Ishikawa (cell line): ENCODE results near the gene CAMK1D.

Experiments
- CREB1 ChIP-seq: IDR thresholded peaks from 2 replicates; pipeline ENCODE4 v1.6.1; 2012; ENCODE audit warnings: low read depth
- EGR1 ChIP-seq: IDR thresholded peaks from 2 replicates; pipeline ENCODE4 v1.6.1; 2012
- EP300 ChIP-seq: IDR thresholded peaks from 2 replicates; pipeline ENCODE4 v1.6.1; 2012; ENCODE audit warnings: borderline replicate concordance
- FOXM1 ChIP-seq: IDR thresholded peaks from 2 replicates; pipeline ENCODE4 v1.6.1; 2012; ENCODE audit warnings: low read depth, borderline replicate concordance
- MAX ChIP-seq: IDR thresholded peaks from 2 replicates; pipeline ENCODE4 v1.6.1; 2012
- NFIC ChIP-seq: IDR thresholded peaks from 2 replicates; pipeline ENCODE4 v1.6.1; 2012
- RAD21 ChIP-seq: IDR thresholded peaks from 2 replicates; pipeline ENCODE4 v1.6.1; 2012; ENCODE audit warnings: low read depth
- TAF1 ChIP-seq: IDR thresholded peaks from 2 replicates; pipeline ENCODE4 v1.6.1; 2012; ENCODE audit warnings: low read depth, mild to moderate bottlenecking
- TCF12 ChIP-seq: IDR thresholded peaks from 2 replicates; pipeline ENCODE4 v1.6.1; 2012; ENCODE audit warnings: low read depth
- TEAD4 ChIP-seq: IDR thresholded peaks from 2 replicates; pipeline ENCODE4 v1.6.1; 2012
- YY1 ChIP-seq: IDR thresholded peaks from 2 replicates; pipeline ENCODE4 v1.6.1; 2012; ENCODE audit warnings: low read depth
- ZBTB7A ChIP-seq: IDR thresholded peaks from 2 replicates; pipeline ENCODE4 v1.6.1; 2012; ENCODE audit warnings: low read depth
- TF ChIP-seq, protein P1 (sequence below): IDR thresholded peaks from 2 replicates; pipeline ENCODE4 v1.6.1; 2012; ENCODE audit warnings: low read depth, mild to moderate bottlenecking

GRCh38 chr10:12320892-12321291, 28.5 kb upstream of the CAMK1D start:
- no peak for TF ChIP-seq YY1
- no peak for TF ChIP-seq MAX
- TF ChIP-seq, protein P1, sequence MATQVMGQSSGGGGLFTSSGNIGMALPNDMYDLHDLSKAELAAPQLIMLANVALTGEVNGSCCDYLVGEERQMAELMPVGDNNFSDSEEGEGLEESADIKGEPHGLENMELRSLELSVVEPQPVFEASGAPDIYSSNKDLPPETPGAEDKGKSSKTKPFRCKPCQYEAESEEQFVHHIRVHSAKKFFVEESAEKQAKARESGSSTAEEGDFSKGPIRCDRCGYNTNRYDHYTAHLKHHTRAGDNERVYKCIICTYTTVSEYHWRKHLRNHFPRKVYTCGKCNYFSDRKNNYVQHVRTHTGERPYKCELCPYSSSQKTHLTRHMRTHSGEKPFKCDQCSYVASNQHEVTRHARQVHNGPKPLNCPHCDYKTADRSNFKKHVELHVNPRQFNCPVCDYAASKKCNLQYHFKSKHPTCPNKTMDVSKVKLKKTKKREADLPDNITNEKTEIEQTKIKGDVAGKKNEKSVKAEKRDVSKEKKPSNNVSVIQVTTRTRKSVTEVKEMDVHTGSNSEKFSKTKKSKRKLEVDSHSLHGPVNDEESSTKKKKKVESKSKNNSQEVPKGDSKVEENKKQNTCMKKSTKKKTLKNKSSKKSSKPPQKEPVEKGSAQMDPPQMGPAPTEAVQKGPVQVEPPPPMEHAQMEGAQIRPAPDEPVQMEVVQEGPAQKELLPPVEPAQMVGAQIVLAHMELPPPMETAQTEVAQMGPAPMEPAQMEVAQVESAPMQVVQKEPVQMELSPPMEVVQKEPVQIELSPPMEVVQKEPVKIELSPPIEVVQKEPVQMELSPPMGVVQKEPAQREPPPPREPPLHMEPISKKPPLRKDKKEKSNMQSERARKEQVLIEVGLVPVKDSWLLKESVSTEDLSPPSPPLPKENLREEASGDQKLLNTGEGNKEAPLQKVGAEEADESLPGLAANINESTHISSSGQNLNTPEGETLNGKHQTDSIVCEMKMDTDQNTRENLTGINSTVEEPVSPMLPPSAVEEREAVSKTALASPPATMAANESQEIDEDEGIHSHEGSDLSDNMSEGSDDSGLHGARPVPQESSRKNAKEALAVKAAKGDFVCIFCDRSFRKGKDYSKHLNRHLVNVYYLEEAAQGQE: no peak
- TF ChIP-seq TAF1: no peak
- TF ChIP-seq RAD21: no peak
- no peak for TF ChIP-seq FOXM1
- TF ChIP-seq EP300: no peak
- no peak for TF ChIP-seq TCF12
- TF ChIP-seq EGR1: no peak
- TF ChIP-seq ZBTB7A: no peak
- no peak for TF ChIP-seq TEAD4
- no peak for TF ChIP-seq NFIC
- TF ChIP-seq CREB1: no peak
